Measurements from ENCODE around the gene ZC3H18.

- no peak for TF ChIP-seq CTCF (IDR thresholded peaks at IDR 0.05)
- TF ChIP-seq ZFX (IDR thresholded peaks at IDR 0.05; ENCODE audit: borderline replicate concordance): no peak
Observed at GRCh38 chr16:88569985-88570690, at the start of gene ZC3H18.
